Measurements from ENCODE around the gene NUCKS1.
A peak's percentile ranks its signal among the peaks of the same experiment; 100 is the strongest.

NUCKS1 gene

DNA sequence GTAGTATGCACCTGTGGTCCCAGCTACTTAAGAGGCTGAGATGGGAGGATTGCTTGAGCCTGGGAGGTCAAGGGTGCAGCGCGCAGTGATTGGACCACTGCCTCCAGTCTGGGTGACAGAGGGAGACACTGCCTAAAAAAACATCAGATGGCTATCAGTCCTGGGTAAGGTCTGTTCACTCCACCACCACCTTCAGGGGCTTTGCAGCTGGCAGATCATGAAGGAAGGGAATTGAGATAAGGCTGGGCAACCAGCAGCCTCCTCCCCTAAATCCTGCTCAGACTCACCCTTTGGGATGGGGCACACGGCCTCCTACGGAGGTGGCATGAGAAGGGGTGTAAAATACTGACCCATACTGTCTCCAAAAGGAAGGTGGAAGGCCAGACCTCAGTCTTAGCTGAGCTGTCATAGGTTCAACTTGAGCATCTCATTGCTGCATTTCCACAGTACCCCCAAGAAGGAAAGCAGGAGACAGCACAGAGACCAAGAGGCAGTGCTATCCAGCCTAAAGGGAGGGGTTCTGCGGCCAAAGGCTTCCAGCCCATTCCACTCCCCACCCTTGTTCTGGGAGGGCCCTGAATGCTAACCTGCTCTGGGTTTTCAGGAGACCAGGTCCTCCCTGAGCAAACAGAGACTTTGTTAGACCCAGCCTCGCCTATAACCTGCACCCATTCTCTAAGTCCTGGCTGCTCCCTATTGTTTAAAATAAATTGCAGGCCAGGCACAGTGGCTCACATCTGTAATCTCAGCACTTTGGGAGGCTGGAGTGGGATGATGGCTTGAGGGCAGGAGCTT, 83.4 kb downstream of the NUCKS1 start:
- DNase-seq, result no peak

DNA sequence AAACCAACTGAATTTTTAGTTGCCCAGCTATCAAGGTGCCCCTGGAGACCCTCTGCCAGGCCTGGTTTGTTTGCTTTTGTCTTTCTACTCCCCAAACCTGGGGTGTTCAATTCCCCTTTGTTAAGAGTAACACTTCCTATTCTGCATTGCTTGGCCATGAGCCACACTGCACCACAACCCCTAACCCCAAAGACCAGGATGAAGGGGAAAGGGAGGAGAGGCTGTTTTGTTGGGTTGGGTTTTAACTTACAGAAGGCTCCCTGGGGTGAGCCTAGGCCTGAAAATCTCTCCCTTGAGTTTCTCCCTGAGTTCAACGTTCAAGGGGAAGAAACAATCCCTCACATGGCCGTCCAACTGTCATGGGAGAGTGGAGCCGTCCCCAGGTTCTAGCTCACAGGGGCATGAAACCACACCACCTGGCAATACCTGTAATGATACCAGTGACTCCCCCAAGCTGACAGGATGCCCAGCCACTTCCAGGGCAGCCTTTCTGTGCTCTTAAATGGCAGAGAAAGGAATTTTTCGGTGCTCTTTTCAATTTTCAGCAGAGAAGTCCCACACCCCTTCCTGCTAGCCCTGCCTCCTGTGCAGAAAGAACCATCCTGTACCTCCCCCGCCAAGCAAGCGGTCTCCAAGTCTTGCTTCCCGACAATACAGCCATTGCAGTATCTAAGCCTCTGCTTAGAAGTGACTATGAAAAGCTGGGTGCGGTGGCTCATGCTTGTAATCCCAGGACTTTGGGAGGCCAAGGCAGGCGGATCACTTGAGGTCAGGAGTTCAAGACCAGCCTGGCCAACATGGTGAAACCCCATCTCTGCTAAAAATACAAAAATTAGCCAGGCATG, 84.6 kb downstream of the NUCKS1 start:
- peak in 1 of 2 donors; percentile 24 for DNase-seq

DNA sequence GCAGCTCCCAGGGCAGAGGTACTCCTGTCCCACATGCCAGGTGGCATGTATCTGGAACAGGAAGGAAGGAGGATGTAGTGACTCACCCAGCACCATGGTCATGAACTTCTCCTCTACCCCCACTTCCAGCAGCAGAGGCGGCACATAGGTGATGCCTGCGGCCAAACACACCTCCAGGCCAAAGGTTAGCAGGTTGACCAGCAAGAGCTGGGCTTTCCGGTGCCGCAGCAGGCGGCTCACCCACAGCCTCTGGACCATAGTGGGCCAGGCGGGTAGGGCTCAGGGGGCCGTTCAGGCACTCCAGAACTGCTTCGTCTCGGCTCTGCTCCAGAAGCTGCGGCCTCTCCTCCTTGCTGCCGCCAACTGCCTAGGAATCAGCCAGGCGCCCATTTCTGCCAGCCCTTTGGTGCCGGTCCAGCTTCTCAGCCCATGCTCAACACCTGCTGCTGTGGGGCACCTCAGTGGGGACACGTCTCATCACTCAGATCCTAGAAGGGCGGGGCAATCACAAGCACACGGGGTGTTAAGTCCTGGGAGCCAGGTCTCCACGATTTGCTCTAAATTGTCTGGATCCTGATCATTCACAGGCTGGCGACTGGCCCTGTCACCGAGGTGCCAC, 85.5 kb downstream of the NUCKS1 start:
- no peak for DNase-seq

GRCh38 chr1:205663286-205663936, 86.6 kb downstream of the NUCKS1 start:
- DNase-seq, result no peak
